WTC11 (cell line): ENCODE measurements around the gene ANTXR1. TPM values are rescaled to one million over a fixed set of nuclear protein-coding genes. Genes with fewer than 3 reads are reported as not detected.

Experiments used
- ATAC-seq: fragments of 200-7000 bp; cut with Tn5 transposase; 2 replicates; pipeline ENCODE4 v1.10.0; 2021; ENCODE audit warnings: mild to moderate bottlenecking, moderate library complexity
- CTCF ChIA-PET: fragments of 300-600 bp; sonication (Branson Sonifier 250); formaldehyde crosslinking; loops from one replicate; lab custom pipeline; 2021; ENCODE audit warnings: antibody characterized with exemption; lab: Charles Lee
- POLR2A ChIA-PET: fragments of 350-600 bp; sonication (Branson Sonifier 250); formaldehyde crosslinking; loops from one replicate; lab custom pipeline; 2021; ENCODE audit warnings: antibody characterized with exemption; lab: Charles Lee
- DNase-seq: peaks from one replicate; pipeline ENCODE4 v3.0.0; 2021; ENCODE audit warnings: low spot score
- H3K27ac Mint-ChIP-seq: 2 replicates; pipeline ENCODE4 v1.8.0; 2021; ENCODE audit warnings: mixed read lengths
- H3K27me3 Mint-ChIP-seq: 2 replicates; pipeline ENCODE4 v1.8.0; 2021; ENCODE audit warnings: low read depth, mild to moderate bottlenecking, moderate library complexity, mixed read lengths
- H3K36me3 Mint-ChIP-seq: 2 replicates; pipeline ENCODE4 v1.8.0; 2021; ENCODE audit warnings: mixed read lengths
- H3K4me1 Mint-ChIP-seq: 2 replicates; pipeline ENCODE4 v1.8.0; 2022; ENCODE audit warnings: mixed read lengths
- H3K4me3 Mint-ChIP-seq: 2 replicates; pipeline ENCODE4 v1.8.0; 2021; ENCODE audit warnings: mild to moderate bottlenecking, moderate library complexity, mixed read lengths
- H3K9me3 Mint-ChIP-seq: 2 replicates; pipeline ENCODE4 v1.8.0; 2021; ENCODE audit warnings: mixed read lengths
- CBFB ChIP-seq: sonication (generic); formaldehyde crosslinking; IDR thresholded peaks from 2 replicates; pipeline ENCODE4 v1.8.1; 2022; ENCODE audit warnings: mild to moderate bottlenecking, low read depth, missing genetic modification reagents
- CREM ChIP-seq: sonication (generic); formaldehyde crosslinking; IDR thresholded peaks from 2 replicates; pipeline ENCODE4 v1.8.1; 2022; ENCODE audit warnings: mild to moderate bottlenecking, missing genetic modification reagents, moderate library complexity
- ESRRA ChIP-seq: sonication (generic); formaldehyde crosslinking; IDR thresholded peaks from 2 replicates; pipeline ENCODE4 v1.8.1; 2022; ENCODE audit warnings: mild to moderate bottlenecking, missing genetic modification reagents, borderline replicate concordance
- IRF2 ChIP-seq: sonication (generic); formaldehyde crosslinking; IDR thresholded peaks from 2 replicates; pipeline ENCODE4 v1.8.0; 2022; ENCODE audit warnings: low read depth, missing genetic modification reagents, borderline replicate concordance
- NR2C2 ChIP-seq: sonication (generic); formaldehyde crosslinking; IDR thresholded peaks from 2 replicates; pipeline ENCODE4 v1.8.0; 2022; ENCODE audit warnings: mild to moderate bottlenecking, missing genetic modification reagents
- SP1 ChIP-seq: sonication (generic); formaldehyde crosslinking; conservative IDR thresholded peaks from 2 replicates; pipeline ENCODE4 v1.8.1; 2022; ENCODE audit warnings: missing genetic modification reagents
- ZBTB21 ChIP-seq: sonication (generic); formaldehyde crosslinking; IDR thresholded peaks from 2 replicates; pipeline ENCODE4 v1.8.1; 2023; ENCODE audit warnings: mild to moderate bottlenecking, missing genetic modification reagents, borderline replicate concordance
- ZNF232 ChIP-seq: sonication (generic); formaldehyde crosslinking; IDR thresholded peaks from 2 replicates; pipeline ENCODE4 v1.8.0; 2022; ENCODE audit warnings: mild to moderate bottlenecking, missing genetic modification reagents
- ZNF396 ChIP-seq: fragments of 250-450 bp; sonication (Bioruptor Pico); IDR thresholded peaks from 2 replicates; pipeline ENCODE4 v1.8.0; 2021; ENCODE audit warnings: mild to moderate bottlenecking, moderate library complexity, borderline replicate concordance
- ZNF416 ChIP-seq: fragments of 250-450 bp; sonication (Bioruptor Pico); IDR thresholded peaks from 2 replicates; pipeline ENCODE4 v1.9.0; 2021; ENCODE audit warnings: mild to moderate bottlenecking, inconsistent platforms
- ZNF423 ChIP-seq: fragments of 250-450 bp; sonication (Bioruptor Pico); IDR thresholded peaks from 2 replicates; pipeline ENCODE4 v2.1.2; 2022; ENCODE audit warnings: mild to moderate bottlenecking, moderate library complexity
- total RNA-seq: library from RNA; stranded (reverse); gene quantifications from 3 replicates; pipeline ENCODE4 v1.2.3, GENCODE V29; 2021
- TF ChIP-seq, protein P1 (sequence below): sonication (generic); formaldehyde crosslinking; IDR thresholded peaks from 2 replicates; pipeline ENCODE4 v1.8.1; 2022; ENCODE audit warnings: missing genetic modification reagents, borderline replicate concordance
- TF ChIP-seq, protein P2 (sequence below): sonication (generic); formaldehyde crosslinking; IDR thresholded peaks from 2 replicates; pipeline ENCODE4 v1.8.1; 2022; ENCODE audit warnings: low read depth, missing genetic modification reagents, borderline replicate concordance
- TF ChIP-seq, protein P3 (sequence below): sonication (generic); formaldehyde crosslinking; IDR thresholded peaks from 2 replicates; pipeline ENCODE4 v1.8.1; 2023; ENCODE audit warnings: mild to moderate bottlenecking, missing genetic modification reagents
- TF ChIP-seq, protein P4 (sequence below): sonication (generic); formaldehyde crosslinking; conservative IDR thresholded peaks from 2 replicates; pipeline ENCODE4 v1.8.1; 2023; ENCODE audit warnings: mild to moderate bottlenecking, low read depth, missing genetic modification reagents, moderate library complexity

The ANTXR1 gene
- total RNA-seq, 1 experiment from 2014 or later, result 30.0 TPM

DNA sequence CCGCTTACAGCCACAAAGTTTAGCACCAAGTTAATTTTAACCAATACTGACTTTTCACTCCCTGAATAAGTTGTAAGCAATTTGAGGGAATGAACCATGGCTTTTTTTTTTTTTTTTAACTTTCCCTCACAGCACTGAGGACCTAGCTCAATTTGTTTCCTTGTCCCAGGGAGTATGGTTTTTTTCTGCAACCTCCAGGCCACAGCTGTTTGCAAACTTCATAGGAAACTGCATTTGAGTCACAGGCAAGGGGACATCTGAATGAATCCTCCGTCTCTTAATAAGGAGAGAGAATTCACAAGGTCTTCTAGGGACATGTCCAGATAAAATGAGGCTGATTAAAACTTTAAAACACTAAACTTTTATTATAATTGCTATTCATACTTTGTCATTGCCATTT, 192.5 kb downstream of the ANTXR1 start:
- ATAC-seq (no peak), DNase-seq (no peak)
- Mint-ChIP-seq H3K27ac (no peak overlapping the region), H3K27me3 (no peaks in the 10 kb centered on the region; the same call in 1 of the 2 replicates), H3K4me1 (peaks cover 6% of the 10 kb centered on the region), H3K36me3 (peaks cover 20% of the 10 kb centered on the region), H3K9me3 (peaks cover 15% of the 10 kb centered on the region), H3K4me3 (no peak overlapping the region)
- CTCF ChIA-PET, result no interaction called here
- TF ChIP-seq, protein P1, sequence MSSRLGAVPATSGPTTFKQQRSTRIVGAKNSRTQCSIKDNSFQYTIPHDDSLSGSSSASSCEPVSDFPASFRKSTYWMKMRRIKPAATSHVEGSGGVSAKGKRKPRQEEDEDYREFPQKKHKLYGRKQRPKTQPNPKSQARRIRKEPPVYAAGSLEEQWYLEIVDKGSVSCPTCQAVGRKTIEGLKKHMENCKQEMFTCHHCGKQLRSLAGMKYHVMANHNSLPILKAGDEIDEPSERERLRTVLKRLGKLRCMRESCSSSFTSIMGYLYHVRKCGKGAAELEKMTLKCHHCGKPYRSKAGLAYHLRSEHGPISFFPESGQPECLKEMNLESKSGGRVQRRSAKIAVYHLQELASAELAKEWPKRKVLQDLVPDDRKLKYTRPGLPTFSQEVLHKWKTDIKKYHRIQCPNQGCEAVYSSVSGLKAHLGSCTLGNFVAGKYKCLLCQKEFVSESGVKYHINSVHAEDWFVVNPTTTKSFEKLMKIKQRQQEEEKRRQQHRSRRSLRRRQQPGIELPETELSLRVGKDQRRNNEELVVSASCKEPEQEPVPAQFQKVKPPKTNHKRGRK, result no peak
- TF ChIP-seq ZBTB21 (CRISPR knock-in tag), result no peak
- TF ChIP-seq ZNF423 (CRISPR knock-in tag), result no peak
- no peak for TF ChIP-seq NR2C2
- TF ChIP-seq ESRRA, result no peak
- no peak for TF ChIP-seq ZNF396 (CRISPR knock-in tag)
- TF ChIP-seq, protein P2, sequence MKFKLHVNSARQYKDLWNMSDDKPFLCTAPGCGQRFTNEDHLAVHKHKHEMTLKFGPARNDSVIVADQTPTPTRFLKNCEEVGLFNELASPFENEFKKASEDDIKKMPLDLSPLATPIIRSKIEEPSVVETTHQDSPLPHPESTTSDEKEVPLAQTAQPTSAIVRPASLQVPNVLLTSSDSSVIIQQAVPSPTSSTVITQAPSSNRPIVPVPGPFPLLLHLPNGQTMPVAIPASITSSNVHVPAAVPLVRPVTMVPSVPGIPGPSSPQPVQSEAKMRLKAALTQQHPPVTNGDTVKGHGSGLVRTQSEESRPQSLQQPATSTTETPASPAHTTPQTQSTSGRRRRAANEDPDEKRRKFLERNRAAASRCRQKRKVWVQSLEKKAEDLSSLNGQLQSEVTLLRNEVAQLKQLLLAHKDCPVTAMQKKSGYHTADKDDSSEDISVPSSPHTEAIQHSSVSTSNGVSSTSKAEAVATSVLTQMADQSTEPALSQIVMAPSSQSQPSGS (CRISPR knock-in tag), result no peak
- TF ChIP-seq ZNF232 (CRISPR knock-in tag), result no peak
- TF ChIP-seq SP1 (CRISPR knock-in tag), result no peak
- no peak for TF ChIP-seq CREM
- POLR2A ChIA-PET, result no interaction called here

DNA sequence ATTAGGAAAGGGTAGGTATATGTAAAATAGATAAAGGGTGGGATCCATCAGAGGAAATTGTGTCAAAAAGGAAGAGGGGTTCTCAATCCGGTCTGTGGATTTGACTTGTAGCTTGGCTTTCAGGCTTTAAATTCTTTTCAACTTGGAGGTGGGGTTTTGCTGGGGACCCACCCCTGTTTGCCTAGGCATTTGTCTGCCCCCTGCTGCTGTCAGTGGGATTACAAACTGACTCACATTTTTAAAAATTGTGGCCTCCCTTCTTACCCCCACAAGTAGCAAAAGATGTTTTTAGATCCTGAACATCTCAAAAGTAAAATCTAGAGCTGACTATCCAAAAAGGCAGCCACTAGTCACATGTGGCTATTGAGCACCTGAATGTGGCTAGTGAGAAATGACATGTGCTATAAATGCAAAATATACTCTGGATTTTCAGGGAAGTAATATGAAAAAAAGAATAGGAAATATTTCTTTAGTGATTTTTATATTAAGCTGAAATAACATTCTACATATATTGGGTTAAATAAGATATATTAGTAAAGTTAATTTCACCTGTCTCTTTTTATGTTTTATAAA, 195.1 kb downstream of the ANTXR1 start:
- Mint-ChIP-seq H3K9me3 (peaks cover 15% of the 10 kb centered on the region), H3K27me3 (no peaks in the 10 kb centered on the region; the same call in 1 of the 2 replicates), H3K4me3 (no peak overlapping the region), H3K27ac (no peak overlapping the region), H3K4me1 (peaks cover 6% of the 10 kb centered on the region), H3K36me3 (peaks cover 20% of the 10 kb centered on the region)
- DNase-seq (no peak), ATAC-seq (no peak)
- TF ChIP-seq, protein P3, sequence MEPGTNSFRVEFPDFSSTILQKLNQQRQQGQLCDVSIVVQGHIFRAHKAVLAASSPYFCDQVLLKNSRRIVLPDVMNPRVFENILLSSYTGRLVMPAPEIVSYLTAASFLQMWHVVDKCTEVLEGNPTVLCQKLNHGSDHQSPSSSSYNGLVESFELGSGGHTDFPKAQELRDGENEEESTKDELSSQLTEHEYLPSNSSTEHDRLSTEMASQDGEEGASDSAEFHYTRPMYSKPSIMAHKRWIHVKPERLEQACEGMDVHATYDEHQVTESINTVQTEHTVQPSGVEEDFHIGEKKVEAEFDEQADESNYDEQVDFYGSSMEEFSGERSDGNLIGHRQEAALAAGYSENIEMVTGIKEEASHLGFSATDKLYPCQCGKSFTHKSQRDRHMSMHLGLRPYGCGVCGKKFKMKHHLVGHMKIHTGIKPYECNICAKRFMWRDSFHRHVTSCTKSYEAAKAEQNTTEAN (CRISPR knock-in tag), result no peak
- TF ChIP-seq IRF2, result no peak
- TF ChIP-seq, protein P4, sequence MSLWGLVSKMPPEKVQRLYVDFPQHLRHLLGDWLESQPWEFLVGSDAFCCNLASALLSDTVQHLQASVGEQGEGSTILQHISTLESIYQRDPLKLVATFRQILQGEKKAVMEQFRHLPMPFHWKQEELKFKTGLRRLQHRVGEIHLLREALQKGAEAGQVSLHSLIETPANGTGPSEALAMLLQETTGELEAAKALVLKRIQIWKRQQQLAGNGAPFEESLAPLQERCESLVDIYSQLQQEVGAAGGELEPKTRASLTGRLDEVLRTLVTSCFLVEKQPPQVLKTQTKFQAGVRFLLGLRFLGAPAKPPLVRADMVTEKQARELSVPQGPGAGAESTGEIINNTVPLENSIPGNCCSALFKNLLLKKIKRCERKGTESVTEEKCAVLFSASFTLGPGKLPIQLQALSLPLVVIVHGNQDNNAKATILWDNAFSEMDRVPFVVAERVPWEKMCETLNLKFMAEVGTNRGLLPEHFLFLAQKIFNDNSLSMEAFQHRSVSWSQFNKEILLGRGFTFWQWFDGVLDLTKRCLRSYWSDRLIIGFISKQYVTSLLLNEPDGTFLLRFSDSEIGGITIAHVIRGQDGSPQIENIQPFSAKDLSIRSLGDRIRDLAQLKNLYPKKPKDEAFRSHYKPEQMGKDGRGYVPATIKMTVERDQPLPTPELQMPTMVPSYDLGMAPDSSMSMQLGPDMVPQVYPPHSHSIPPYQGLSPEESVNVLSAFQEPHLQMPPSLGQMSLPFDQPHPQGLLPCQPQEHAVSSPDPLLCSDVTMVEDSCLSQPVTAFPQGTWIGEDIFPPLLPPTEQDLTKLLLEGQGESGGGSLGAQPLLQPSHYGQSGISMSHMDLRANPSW (CRISPR knock-in tag), result no peak
- TF ChIP-seq CBFB (CRISPR knock-in tag), result no peak
- TF ChIP-seq, protein P2 (CRISPR knock-in tag), result no peak
- TF ChIP-seq ZNF416 (CRISPR knock-in tag), result no peak
- POLR2A ChIA-PET, result no interaction called here
- CTCF ChIA-PET, result interaction anchor here (1.0 to 1.4 kb wide), 4 partner anchors 18 to 97 kb away, joined by 3 to 5 read pairs (median 4); no protein-coding TSS in a partner anchor
